GDM1 (cell line): Measurements from ENCODE around the gene WDFY4.

Experiments used
- DNase-seq: peaks from one replicate; lab custom pipeline; 2025; lab: John Stamatoyannopoulos, UW

WDFY4 gene

DNA sequence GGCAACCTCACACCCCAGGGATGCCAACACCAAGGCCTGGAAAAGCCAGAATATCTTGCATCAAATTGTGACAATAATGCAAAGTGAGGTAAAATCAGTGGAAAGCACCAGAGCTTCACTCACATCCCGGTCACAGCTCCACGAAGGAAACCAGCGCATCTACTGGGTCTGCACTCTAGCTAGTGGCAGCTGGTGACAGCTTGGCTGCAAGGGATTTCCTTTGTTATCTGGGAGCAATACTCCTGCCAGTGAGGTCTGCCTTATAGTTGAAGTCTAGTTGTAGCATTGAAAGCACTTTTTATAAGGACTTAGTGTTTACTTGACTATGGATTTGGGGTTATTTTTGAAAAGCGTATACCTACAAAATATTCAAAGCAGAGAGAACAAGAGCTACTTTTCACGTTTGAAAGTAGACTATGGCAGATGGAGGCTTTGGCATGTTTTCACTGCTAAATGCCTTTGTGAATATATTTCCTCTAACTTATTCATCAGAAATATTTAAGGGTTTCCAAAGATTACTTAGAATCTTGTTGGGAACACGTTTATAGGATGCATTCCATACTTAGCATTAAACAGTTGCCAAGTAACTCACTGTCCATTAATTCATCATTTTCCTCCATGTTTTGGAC is 26.1 kb downstream of the WDFY4 start:
- no peak for DNase-seq

DNA sequence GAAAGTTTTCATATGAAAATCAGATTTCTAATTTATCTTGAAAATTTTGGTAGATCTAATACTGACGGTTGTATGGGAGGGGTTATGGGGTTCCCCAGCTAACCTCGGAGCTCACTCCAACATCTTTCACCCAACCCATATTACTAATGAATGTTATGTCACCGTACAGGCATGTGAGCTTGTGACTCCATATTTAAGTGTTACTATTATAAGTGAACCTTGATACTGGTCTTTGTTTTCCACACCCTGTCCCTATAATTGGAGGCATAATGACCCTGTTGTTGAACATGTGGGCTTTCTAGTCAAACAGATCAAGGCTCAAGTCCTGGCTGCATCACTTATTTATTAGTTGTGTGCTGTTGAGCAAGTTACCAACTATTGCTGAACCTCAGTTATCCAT is 27.2 kb downstream of the WDFY4 start:
- DNase-seq: no peak

DNA sequence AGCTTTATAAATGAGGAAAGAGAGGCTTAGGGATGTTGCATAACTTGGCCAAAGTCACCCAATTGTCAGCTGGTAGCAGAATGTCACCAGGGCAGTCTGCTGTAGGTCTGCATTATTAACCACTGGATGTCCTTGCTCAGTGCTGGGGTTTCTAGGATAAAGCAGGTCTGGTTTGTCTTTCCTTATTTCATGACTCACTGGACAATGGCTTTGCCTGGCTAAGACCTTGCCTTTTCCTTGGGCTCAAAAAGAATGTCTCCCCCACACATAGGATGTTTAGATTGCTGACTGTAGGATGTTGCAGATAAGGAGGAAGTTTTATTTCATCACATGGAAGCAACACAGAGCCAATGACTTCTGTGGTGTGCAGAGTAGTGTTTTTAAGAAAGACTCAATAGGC is 29.4 kb downstream of the WDFY4 start:
- no peak for DNase-seq

DNA sequence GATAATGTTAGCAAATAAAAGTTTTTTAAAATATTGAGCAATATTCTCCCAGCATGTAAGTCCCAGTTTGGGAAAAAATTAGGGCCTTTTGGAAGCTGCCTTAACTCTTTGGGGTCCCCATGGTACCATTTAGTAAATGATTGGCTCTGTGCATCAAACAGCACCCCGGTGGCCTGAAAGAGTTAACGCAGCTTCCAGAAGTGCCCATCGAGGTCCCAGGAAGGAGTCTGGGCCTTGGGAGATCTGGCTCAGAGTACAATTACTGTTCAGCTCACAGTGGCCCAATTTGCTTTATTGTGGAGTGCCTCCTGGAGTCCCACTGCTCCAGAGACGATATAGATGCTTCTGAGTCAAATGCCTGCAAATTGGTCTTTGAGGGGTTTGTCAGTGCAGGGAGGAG is 31.7 kb downstream of the WDFY4 start:
- no peak for DNase-seq

DNA sequence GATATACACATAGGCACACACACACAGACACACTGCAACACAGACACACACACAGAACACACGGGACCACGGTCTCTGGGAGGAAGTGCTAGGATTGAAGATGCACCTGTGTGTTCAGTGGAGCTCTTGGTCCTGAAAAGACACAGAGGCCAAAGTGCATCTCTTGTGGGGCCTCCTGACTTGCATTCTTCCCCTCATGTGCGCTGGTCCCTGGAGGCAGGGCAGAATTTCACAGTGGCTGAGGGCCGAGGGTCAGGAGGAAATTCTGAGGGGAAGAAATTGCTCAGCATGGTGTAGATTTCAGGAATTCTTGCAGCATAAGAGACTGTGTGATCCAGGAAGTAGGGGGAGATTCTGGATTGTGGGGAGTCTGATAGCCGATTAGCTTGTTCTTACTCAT is 35.9 kb downstream of the WDFY4 start:
- DNase-seq: no peak

DNA sequence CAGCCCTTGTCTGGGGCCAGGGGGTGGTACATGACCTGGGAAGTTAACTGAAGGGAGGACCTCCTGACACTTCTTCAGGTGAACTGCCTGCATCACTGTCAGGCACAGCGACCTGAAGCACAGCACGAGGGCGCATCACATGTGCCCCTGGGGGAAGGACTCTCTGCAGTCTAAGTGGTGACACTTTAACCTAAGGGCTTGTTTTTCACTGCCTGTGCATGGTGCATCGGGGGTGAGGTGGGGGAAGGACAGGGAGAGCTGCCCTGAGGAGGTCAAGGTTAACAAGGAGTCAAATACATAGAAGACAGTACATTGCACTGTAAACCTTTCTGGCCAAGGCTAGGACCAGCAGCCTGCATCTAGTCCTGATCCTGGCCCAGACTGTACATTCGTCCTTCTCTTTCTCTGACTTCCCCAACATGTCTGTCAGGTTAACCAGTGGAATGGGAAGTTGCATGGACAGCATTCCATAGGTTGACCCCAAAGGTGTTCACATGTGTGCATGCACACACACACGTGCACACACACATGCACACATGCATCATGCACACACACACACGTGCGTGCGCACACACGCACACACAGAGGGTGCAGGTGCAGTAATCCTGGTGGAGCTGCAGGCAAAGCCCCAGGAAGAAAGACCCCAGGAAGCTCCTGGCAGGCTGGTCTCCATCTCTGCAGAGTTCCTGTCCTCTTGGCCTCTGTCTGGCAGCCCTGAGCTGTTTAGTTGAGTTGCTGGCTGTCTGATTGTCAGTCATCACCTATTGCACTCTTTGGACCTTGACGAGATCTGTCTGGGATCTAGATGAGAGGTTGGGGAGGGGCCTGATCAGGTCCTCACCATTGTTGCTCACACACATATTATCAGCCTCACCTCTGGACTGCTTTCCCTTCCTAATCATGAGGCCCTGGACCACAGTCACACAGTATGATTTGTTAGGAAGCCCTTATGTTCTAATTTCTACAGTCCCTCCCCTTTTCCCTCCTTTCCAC is 37.8 kb downstream of the WDFY4 start:
- DNase-seq: no peak

DNA sequence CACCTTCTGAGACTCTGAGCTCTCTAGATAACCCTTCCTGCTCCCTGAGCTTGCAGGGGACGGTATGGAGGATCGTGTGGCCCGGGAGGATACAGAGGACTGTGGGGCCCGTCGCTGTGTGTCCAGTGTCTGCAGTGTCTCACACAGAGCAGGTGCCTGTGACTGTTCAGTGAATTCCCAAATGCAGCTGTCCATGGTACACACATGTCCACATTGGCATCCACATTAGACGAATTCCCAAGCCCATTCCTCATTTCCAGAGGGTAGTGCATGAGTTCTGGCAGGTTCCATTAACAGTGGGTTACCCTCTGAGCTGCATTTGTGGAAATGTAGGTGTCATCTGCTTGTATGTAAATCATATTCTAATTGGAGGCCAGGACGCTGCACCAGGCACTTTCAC is 39.5 kb downstream of the WDFY4 start:
- no peak for DNase-seq

DNA sequence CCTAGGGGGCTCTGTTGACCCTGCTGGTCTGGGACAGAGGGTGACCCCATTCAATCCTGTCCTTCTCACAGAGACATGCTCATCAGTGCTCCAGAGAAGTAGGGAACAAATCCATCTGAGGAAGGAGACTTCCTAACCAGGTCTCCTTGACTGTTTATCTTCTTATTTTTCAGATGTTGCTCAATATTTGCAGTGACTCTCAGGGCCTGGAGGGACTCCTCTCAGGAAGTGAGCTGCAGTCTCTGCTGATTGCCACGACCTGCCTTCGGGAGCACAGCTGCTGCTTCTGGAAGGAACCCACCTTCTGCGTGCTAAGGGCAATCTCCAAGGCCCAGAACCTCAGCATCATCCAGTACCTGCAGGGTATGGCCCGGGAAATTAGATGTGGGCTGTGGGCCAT is 41.0 kb downstream of the WDFY4 start:
- no peak for DNase-seq

DNA sequence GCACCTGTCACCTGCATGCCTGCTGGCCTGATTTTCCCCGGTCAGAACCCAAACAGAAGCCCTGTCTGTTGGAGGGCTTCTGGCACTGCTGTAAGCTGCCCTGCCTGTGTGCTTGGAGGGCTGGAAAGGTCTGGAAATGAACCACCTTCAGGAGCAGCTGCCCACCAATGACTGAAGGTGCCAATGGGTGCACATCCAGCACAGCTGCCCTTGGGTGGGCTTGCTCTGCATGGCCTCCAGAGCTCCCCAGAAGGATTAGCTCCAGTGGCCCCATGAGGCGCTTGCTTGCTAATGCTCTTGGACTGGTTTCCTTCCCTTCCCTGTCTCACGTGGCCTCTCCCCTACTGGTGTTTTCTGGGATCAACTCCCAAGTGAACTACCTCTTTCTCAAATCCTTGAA is 43.2 kb downstream of the WDFY4 start:
- no peak for DNase-seq

DNA sequence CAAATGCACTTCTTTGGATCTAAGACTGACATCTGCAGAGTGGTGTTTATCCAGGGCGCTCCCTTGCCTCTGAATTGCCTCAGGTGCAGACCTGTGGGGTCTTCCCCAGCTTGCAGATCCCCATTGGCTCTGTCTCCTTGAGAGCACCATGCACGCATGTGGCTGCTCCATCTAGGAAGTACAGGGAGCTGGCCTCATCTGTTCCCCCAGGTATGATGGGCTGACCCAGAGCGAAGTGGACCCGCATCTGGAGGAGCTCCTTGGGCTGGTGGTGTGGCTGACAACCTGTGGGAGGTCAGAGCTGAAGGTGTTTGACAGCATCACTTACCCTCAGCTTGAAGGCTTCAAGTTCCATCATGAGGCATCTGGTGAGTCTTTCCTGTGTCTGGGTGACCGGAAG is 44.5 kb downstream of the WDFY4 start:
- DNase-seq: no peak

DNA sequence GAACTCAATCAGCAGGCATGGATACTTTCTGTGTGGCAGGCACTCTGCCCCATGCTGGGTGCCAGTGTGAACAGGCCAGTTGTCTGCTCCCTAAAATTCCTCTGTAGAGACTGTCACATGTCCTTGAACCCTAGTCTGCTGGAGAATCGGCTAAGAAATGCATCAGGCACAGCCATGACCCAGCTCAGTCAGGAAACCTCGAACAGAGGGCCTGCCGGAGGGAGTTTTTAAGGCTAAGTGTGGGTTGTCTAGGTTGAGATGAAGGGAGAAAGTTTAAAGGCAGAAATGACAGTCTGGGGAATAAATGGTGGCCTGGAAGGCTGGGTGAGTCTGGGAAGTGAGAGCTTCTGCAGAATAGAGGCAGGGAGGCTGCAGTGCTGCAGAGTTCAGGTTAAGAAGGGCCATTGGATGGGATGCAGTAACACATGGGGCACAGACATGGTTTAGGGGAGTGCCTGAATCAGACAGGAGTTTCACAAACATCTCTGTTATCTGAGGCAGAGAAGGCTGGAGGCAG is 45.3 kb downstream of the WDFY4 start:
- DNase-seq: no peak

DNA sequence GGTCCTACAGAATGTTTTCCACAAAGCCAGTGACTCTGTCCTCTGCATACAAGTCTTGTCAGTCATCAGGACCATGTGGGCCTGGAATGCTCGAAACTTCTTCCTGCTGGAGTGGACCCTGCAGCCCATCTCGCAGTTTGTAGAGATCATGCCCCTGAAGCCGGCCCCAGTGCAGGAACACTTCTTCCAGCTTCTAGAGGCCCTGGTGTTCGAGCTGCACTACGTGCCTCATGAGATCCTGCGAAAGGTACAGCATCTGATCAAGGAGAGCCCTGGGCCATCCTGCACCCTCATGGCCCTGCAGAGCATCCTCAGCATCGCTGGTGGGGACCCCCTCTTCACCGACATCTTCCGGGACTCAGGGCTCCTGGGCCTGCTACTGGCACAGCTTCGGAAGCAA is 46.5 kb downstream of the WDFY4 start:
- no peak for DNase-seq

DNA sequence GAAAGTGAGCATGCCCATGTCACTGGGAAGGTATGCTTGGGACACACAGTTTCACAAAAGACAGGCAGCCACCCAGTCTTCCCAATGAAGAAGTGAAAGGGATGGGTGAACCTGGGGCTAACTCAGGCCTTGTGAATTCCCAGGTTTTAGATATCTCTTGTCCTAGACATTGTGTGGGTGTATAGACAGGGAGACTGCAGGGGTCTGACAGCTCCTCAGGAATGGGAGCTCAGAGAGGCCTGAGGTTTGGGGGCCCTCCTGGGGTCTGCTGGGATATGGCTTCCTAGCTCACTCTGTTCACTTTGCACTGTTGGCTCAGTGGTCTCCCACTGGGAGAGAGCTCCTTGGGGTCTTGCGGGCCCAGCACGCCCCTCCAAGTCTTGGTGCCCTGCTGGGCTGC is 47.0 kb downstream of the WDFY4 start:
- DNase-seq: no peak

DNA sequence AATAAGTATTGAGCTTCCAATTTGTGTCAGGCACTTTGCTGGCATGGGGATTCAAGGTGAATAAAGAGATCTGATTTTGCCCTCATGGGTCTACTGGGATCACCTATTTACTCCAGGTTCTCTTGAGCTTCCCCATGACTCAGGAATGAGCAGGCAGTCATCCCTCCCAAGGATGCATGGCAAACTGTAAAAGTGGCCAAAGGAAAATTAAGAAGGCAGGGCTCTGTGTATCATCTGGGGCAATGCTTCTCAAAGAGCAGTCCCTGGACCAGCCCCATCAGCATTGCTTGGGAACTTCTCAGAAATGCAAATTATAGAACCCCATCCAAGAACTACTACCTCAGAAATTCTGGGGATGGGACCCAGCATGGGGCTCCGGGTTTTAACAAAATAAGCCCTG is 48.7 kb downstream of the WDFY4 start:
- no peak for DNase-seq

DNA sequence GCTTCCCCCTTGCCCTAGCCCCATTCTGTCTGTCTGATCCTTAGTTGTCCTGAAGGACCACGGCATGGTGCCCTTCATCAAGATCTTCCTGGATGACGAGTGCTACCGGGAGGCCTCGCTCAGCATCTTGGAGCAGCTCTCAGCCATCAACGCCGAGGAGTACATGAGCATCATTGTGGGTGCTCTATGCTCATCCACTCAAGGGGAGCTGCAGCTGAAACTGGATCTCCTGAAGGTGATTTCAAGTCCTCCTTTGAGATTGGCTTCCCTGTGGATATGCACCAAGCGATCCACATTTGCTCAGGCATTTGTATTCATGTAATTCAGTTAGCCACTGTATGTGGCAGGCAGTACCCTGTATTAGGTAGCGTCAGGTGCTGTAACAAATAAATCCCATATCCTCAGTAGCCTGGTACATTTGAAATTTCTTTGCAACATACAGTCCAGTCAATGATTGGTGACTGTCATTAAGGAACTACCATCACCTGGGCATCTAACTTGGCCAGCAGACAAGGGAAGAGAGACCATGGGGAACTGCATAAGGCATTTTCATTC is 51.2 kb downstream of the WDFY4 start:
- no peak for DNase-seq

DNA sequence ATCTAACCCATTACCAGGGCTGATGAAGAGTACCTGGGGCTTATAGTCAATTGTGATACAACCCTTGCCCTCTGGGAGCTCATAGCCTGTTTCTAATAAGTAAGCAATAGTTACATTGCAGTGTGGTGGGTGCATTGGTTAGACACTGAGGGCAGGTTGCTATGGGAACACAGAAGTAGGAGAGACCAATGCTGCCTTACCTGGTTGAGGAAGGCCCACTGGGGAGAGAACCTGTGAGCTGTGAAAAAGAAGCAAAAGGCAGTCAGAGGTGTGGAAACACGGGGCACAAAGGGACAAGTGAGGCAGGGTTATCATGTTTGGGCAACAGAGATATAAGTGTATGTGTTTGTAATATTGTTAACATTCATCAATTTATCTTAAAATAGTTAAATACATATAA is 51.9 kb downstream of the WDFY4 start:
- DNase-seq: no peak

DNA sequence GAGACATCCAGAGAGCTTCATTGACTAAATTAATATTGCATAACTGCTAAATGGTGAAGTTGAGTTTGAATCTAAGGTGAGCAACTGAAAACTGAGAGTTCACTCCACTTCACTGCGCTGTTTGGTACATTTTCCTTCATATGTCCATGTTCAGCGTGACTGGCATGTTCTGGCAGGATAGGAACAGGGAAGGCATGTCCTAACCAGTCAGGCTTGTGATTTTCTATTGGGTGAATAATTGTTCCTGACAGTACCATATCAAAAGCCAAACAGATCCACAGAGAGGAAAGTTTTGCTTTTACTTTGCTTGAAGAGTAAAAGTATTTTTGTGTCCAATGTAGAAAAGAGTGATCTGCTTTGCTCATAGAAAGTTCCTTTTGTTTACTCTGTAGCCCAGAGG is 53.2 kb downstream of the WDFY4 start:
- DNase-seq: no peak

DNA sequence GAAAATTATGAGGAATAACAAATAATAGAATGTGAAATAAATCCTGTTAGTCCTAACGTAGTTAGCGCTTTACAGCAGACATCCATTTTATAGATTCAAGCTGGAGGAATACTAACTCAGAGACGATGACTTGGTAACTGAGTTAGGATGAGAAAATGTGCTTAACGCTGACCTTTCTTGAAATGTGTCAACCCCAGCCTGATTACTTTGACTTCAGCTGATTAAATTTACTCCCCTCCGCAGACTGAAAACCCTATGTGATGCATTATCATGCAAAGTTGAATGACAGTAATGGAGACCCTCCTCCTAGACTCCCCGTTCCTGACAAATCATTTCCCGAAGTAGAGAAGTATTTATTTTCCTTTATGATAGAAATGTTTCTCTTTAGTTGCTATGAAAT is 54.5 kb downstream of the WDFY4 start:
- DNase-seq: no peak

DNA sequence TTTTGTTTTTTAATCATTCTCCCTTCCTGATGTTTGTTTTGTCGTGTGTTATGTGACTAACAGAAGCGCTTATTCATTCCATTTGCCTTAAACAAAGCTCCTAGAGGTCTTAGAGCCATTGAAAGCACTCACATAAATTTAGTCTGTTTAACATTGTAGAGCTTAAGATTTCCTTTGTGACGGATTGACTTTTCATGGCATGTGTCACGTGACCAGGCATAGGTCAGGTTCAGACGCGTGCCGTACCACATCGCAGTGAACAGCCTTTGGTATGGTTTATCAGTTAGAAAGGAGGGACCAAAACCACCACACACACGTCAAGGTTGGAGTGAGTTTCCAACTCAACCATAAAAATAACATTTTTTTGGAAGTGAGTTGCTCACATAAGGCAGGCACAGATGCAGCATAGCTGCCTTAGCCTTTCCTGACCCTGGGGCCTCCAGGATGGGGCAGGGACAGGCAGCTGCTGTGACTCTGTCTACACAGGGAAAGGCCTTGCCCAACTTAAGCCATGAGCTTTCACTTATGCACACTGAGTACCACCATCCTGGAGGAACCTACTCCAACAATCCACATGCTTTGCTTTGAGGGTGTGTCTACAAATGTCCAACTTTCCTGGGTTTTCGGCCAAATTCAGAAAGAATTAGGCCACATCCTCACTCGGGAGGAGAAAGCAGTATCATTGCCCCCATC is 55.5 kb downstream of the WDFY4 start:
- no peak for DNase-seq

DNA sequence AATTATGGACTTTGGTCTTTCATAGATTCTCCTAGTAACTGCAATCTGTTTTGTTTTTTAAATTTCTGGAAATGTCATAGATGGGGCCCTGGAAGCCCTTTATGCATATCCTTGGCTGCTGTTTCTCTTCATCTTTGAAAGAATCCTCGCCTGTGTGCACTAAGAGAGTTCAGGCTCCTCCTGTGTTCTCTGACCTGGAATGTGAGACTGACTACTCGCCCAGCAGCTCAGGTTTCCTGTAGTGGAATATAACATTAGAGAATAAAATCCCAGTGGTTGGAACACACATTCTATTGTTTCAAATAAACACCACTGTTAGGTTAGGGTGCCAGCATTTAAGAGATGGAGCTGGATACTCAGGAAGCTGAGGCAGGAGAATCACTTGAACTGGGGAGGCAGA is 56.3 kb downstream of the WDFY4 start:
- no peak for DNase-seq

DNA sequence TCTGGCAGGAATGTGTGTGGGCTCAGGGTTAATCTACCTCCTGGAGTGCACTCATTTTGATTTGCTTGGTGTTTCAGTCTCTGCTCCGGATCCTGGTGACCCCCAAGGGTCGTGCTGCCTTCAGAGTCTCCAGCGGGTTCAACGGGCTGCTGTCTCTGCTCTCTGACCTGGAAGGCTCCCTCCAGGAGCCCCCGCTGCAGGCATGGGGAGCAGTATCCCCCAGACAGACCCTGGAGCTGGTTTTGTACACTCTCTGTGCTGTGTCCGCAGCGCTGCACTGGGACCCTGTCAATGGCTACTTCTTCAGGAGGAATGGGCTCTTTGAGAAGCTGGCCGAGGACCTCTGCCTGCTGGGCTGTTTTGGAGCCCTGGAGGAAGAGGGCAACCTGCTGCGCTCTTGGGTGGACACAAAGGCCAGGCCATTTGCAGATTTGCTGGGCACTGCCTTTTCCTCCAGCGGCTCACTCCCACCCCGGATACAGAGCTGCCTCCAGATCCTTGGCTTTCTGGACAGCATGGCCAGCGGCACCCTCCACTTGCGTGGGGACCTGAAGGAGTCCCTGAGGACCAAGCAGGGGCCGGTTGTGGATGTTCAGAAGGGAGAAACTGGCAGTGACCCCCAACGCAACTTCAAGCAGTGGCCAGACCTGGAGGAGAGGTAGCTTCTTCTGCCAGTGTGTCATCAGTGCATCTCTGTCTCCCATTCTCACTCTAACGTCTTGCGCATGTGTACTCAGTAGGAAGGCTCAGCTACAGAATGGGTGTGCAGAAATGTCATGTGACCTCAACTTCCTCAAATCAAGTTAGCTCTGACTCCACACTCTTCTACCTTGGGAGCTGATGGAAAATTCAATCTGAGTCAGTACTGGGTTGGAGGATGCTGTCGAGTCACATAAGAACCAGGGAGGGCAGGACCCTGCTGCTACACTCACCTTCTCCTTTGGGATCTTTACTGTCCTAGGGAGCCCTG is 58.5 kb downstream of the WDFY4 start:
- DNase-seq: no peak
